ENCODE results near the gene KDM3A. TPM values are rescaled to one million over a fixed set of nuclear protein-coding genes. Genes with fewer than 3 reads are reported as not detected.

KDM3A gene
- total RNA-seq, 1 donor from 2014 or later = 63.9 TPM

- H3K27ac Mint-ChIP-seq (ENCODE audit: unreplicated experiment) = no peak overlapping the region
Measured at GRCh38 chr2:86411396-86411795, 29.8 kb upstream of the KDM3A start.

GRCh38 chr2:86412007-86412406 lies 29.2 kb upstream of the KDM3A start:
- Mint-ChIP-seq H3K4me1 (ENCODE audit: unreplicated experiment) (peaks cover 14% of the 10 kb centered on the region), H3K36me3 (ENCODE audit: low read depth, unreplicated experiment) (no peaks in the 10 kb centered on the region), H3K9me3 (ENCODE audit: unreplicated experiment) (peaks cover 4% of the 10 kb centered on the region)

More at GRCh38 chr2:86411396-86411795, 29.8 kb upstream of the KDM3A start:
- Mint-ChIP-seq H3K4me3 (ENCODE audit: unreplicated experiment) (no peak overlapping the region), H3K9me3 (ENCODE audit: unreplicated experiment) (peaks cover 4% of the 10 kb centered on the region), H3K4me1 (ENCODE audit: unreplicated experiment) (peaks cover 14% of the 10 kb centered on the region), H3K36me3 (ENCODE audit: low read depth, unreplicated experiment) (no peaks in the 10 kb centered on the region), H3K27me3 (ENCODE audit: unreplicated experiment) (peaks cover 3% of the 10 kb centered on the region)
- DNase-seq (ENCODE audit: low spot score) = no peak
- TF ChIP-seq CTCF (IDR thresholded peaks at IDR 0.05; ENCODE audit: unreplicated experiment) = no peak

GRCh38 chr2:86413296-86414094 lies 27.7 kb upstream of the KDM3A start:
- TF ChIP-seq CTCF (IDR thresholded peaks at IDR 0.05; ENCODE audit: unreplicated experiment) = no peak
- no peak for DNase-seq (ENCODE audit: low spot score)
- no peak overlapping the region for H3K27ac Mint-ChIP-seq (ENCODE audit: unreplicated experiment)
- H3K9me3 Mint-ChIP-seq (ENCODE audit: unreplicated experiment) = peaks cover 4% of the 10 kb centered on the region
- no peak overlapping the region for H3K4me3 Mint-ChIP-seq (ENCODE audit: unreplicated experiment)
- H3K27me3 Mint-ChIP-seq (ENCODE audit: unreplicated experiment) = peaks cover 3% of the 10 kb centered on the region
- peaks cover 17% of the 10 kb centered on the region for H3K4me1 Mint-ChIP-seq (ENCODE audit: unreplicated experiment)
- H3K36me3 Mint-ChIP-seq (ENCODE audit: low read depth, unreplicated experiment) = no peaks in the 10 kb centered on the region

More at GRCh38 chr2:86412007-86412406, 29.2 kb upstream of the KDM3A start:
- Mint-ChIP-seq H3K27ac (ENCODE audit: unreplicated experiment) (no peak overlapping the region), H3K27me3 (ENCODE audit: unreplicated experiment) (peaks cover 3% of the 10 kb centered on the region), H3K4me3 (ENCODE audit: unreplicated experiment) (no peak overlapping the region)
- TF ChIP-seq CTCF (IDR thresholded peaks at IDR 0.05; ENCODE audit: unreplicated experiment) = no peak
- DNase-seq (ENCODE audit: low spot score) = no peak

- TF ChIP-seq CTCF (IDR thresholded peaks at IDR 0.05; ENCODE audit: unreplicated experiment) = no peak
- no peak for DNase-seq (ENCODE audit: low spot score)
- Mint-ChIP-seq H3K4me1 (ENCODE audit: unreplicated experiment) (peaks cover 17% of the 10 kb centered on the region), H3K27me3 (ENCODE audit: unreplicated experiment) (peaks cover 3% of the 10 kb centered on the region), H3K9me3 (ENCODE audit: unreplicated experiment) (peaks cover 4% of the 10 kb centered on the region), H3K27ac (ENCODE audit: unreplicated experiment) (no peak overlapping the region), H3K4me3 (ENCODE audit: unreplicated experiment) (no peak overlapping the region), H3K36me3 (ENCODE audit: low read depth, unreplicated experiment) (no peaks in the 10 kb centered on the region)
Measured at GRCh38 chr2:86414996-86415395, 26.2 kb upstream of the KDM3A start.

- no peak overlapping the region for H3K27ac Mint-ChIP-seq (ENCODE audit: unreplicated experiment)
- H3K9me3 Mint-ChIP-seq (ENCODE audit: unreplicated experiment) = peaks cover 4% of the 10 kb centered on the region
- peaks cover 5% of the 10 kb centered on the region for H3K27me3 Mint-ChIP-seq (ENCODE audit: unreplicated experiment)
- H3K4me3 Mint-ChIP-seq (ENCODE audit: unreplicated experiment) = no peak overlapping the region
- peaks cover 17% of the 10 kb centered on the region for H3K4me1 Mint-ChIP-seq (ENCODE audit: unreplicated experiment)
- no peaks in the 10 kb centered on the region for H3K36me3 Mint-ChIP-seq (ENCODE audit: low read depth, unreplicated experiment)
- DNase-seq (ENCODE audit: low spot score) = no peak
- TF ChIP-seq CTCF (IDR thresholded peaks at IDR 0.05; ENCODE audit: unreplicated experiment) = no peak
Measured at GRCh38 chr2:86416146-86416545, 25.0 kb upstream of the KDM3A start.
